ENCODE results near the gene SETD4.

SETD4 gene

GRCh38 chr21:36045993-36046392, 14.3 kb downstream of the SETD4 start:
- peak; percentile 44 for DNase-seq (ENCODE audit: low read depth)

DNA sequence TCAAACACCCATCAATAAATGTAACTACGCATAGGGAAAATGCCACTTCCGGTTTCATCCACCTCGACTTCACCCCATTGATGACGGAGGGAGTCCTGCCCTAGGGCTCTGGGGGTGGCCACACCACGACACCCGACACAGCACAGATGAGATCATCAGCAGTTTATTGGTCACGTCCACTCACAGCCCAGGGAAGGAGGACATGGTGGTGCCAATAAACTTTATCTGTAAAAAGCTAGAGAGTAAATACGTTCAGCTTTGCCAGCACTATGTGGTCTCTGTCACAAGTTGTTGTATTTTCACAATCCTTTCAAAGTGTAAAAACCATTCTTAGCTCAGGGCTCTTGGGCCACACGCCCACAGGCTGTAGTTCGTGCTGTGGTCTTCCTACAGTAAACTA, 16.3 kb downstream of the SETD4 start:
- no peak for DNase-seq (ENCODE audit: low read depth)

- no peak for DNase-seq (ENCODE audit: low read depth)
Observed at GRCh38 chr21:36041910-36042309, 18.4 kb downstream of the SETD4 start.

- DNase-seq (ENCODE audit: low read depth): no peak
Observed at GRCh38 chr21:36040389-36040788, 19.9 kb downstream of the SETD4 start.

GRCh38 chr21:36039861-36040260, 20.5 kb downstream of the SETD4 start:
- no peak for DNase-seq (ENCODE audit: low read depth)

GRCh38 chr21:36038701-36039497, 21.4 kb downstream of the SETD4 start:
- DNase-seq (ENCODE audit: low read depth): no peak

DNA sequence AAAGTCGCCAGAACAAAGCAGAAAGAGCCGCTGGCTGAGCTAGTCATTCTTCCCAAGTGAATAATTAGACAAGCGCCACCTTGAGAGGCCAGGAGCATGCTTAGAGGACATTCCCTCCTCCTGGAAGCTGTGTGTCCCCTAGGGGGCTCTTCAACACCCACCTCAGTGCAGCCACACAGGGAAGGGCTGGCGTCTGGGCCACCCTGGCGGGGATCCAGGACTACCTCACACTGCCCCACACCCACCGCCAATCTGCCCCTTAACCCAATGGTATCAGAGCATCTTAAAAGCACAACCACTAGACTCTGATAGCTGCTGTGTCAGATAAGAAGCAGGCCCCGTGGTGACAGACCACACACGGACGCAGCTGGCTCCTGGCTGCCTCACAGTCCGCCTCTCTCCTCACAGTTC, 24.9 kb downstream of the SETD4 start:
- DNase-seq (ENCODE audit: low read depth): no peak

DNA sequence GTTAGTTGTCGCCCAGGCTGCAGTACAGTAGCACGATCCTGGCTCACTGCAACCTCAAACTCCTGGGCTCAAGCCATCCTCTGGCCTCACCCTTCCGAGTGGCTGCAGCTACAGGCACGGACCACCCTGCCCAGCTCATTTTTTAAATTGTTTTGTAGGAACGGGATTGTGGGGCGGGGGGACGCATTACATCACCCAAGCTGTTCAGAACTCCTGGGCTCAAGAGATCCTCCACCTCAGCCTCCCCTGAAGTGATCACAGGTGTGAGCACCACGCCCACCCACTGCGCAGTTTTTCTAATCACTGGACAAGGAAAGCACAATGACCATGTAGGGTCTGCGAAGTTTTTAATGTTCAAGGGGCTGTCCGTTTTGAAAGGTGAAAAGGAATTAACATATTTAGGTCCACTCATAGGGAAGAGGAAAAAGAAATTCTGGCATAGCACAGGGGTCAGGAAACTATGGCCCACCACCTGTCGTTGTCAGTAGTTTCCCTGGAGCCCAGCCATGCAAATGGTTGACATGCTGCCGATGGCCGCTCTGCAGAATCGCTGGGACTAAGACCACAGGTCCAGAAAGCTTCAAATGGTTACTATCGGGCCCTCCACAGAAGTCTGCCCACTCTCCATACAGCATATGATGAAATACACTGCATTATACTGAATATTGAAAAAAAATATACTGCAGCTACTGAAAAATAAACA, 26.0 kb downstream of the SETD4 start:
- no peak for DNase-seq (ENCODE audit: low read depth)

DNA sequence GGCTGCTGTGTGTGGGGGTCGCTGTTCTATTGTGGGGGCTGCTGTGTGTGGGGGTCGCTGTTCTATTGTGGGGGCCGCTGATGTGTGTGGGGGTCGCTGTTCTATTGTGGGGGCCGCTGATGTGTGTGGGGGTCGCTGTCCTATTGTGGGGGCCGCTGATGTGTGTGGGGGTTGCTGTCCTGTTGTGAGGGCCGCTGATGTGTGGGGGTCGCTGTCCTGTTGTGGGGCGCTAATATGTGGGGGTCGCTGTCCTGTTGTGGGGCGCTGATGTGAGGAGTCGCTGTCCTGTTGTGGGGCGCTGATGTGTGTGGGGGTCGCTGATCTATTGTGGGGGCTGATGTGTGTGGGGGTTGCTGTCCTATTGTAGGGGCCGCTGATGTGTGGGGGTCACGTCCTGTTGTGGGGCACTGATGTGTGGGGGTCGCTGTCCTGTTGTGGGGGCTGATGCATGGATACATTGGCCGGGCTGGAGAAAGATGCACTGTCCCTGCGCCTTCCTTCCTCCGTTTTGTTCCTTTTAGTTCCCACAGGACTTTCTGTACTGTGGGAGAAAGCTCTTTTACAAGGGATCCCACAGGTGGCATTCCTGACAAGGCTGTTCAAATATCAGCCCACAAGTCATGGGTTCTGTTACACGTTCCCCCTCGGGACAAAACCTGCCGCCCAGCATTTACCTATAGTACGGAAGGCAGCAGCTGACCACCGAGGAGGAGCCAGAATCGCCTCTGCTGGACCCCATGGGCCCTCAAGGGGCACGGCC, 27.5 kb downstream of the SETD4 start:
- no peak for DNase-seq (ENCODE audit: low read depth)

DNA sequence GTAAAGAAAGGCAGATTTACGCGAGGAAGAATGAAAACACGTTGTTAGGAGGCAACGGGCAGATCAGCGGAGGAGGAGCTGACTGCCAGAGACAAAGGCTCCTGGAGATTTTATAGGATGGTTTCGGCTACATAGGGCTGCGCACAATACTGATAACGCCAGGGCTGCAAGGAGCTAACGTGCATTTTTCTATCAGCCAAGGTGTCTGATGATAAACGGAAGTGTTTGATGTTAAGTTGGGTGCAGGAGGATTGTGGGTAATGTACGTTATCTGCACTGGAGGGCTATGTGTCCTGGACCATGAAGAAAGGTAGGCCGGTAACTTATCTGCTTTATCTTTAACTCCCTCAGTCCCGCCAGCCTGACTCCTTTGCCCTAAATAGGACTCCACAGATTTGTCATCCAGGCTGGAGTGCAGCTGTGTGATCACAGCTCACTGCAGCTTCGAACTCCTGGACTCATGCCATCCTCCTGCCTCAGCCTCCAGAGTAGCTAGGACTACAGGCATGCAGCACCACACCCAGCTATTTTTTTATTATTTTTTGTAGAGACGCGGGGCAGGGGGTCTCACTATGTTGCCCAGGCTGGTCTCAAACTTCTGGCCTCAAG, 29.6 kb downstream of the SETD4 start:
- DNase-seq (ENCODE audit: low read depth): peak; percentile 6

GRCh38 chr21:36029309-36029708, 31.0 kb downstream of the SETD4 start:
- DNase-seq (ENCODE audit: low read depth): no peak

GRCh38 chr21:36028127-36029069, 31.9 kb downstream of the SETD4 start:
- peak; percentile 62 for DNase-seq (ENCODE audit: low read depth)

DNA sequence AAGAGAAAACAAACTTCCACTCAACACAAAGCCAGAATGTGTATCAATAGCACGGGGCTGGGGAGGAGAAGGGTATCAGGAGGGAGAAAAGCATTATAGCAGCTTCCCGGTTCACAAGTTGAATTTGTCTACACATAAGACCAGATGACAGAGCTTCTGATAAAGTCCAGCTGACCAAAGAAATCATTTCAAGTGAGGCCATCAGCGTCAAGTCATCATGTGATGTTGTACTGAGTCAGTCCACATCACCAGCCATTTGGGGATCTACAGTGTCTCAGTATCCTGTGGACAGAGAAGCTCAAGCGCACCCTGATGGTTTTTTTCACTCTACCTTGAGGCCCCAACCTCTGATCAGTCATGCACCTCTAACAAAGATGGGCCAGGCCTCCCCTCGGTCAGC, 33.0 kb downstream of the SETD4 start:
- peak; percentile 7 for DNase-seq (ENCODE audit: low read depth)

DNA sequence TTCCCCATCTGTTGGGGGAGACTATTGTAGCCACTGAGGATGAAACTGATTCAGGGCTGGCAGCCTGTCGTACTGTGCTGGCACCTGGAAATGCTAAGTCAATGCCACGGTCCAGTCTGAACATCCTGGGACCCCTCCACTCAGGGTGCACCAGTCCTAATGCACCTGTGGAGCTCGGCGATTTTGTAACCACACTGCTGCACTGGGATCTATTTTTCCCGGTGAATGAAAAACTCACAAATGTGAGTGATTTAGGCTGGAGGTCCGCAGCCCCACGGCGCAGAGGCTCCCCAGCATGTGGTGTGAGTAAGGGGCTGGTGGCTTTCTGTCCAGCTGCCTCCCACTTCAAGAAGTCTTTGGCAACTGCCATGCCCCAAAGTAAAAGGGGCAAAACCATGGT, 35.5 kb downstream of the SETD4 start:
- DNase-seq (ENCODE audit: low read depth): no peak

GRCh38 chr21:36023092-36023480, 37.2 kb downstream of the SETD4 start:
- DNase-seq (ENCODE audit: low read depth): no peak

DNA sequence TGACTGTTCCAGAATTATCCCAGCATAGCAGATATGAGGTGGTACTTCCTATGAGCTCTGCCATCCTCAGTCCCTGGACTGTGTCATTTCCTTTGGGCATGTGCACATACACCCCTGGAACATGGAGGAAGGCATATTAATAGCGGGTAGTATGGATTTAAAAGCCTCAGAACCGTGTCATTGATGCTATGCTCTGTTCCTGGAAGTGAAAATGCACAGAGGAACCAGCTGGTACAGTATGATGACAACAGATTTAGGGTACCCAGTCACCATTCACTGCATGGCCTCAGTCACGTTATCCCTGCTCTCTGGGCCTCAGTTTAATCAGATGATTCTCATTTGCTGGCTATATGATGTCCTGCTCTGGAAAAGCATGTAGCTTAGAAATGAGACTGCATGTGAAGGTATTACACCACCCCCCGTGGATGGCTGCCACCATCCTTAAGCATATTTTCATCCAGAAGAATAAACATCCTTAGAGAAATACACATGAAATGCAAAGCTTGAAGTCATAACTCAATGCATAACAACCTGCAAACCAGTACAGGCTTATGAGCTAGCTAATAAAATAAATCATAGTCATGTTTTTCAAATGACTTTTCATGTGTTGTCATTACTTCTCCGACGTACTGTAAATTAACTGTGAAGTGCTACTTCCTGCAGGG, 37.8 kb downstream of the SETD4 start:
- peak; percentile 16 for DNase-seq (ENCODE audit: low read depth)

DNA sequence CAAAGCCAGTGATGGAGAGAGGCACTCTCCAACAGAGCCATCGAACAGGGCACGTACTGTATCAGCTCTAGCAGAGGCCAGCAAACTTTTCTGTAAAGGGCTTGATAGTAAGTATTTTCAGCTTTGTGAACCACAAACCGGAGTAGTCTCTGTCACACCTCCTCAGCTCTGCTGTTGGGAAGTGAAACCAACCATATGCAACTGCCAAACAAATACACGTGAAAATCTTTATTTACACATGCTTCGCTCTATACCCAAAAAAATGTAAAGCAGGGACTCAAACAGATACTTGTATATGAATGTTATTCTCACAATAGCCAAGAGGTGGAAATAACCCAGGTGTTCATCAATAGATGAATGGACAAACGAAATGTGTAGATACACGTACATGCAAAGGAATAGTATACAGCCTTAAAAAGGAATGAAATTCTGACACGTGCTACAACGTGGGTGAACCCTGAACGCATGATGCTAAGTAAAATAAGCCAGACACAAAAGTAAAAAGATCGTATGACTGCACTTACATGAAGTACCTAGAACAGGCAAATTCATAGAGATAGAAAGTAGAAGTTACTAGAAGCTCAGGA, 39.0 kb downstream of the SETD4 start:
- DNase-seq (ENCODE audit: low read depth): no peak

DNA sequence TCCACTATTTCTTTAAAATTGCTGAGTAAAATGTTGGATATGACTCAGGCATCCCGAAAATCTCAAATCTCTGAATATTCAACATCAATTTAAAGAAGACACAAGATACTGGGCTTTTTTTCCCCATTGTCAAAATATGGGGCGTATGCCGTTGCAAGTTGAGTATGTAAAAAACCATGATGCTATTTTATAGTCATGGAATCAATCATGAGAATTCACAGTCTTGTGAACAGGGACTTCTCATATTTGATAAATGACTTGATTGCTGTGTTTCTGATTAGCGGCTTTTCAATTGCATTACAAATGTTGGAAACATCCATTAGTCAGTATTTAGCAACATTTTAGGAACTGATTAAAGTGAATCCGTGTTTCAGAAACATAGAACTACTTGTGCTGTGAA, 45.3 kb downstream of the SETD4 start:
- DNase-seq (ENCODE audit: low read depth): no peak

DNA sequence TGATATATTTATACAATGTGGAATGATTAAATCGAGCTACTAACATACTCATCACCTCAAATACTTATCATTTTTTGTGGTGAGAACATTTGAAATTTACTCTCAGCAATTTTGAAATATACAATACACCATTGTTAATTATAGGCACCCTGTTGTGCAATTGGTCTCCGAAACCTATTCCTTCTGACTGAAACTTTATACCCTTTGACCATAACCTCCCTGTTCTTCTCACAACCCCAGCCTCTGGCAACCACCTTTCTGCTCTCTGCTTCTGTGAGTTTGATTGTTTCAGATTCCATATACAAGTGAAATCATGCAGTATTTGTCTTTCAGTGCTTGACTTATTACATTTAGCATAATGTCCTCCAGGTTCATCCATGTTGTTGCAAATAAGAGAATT, 49.5 kb downstream of the SETD4 start:
- no peak for DNase-seq (ENCODE audit: low read depth)

DNA sequence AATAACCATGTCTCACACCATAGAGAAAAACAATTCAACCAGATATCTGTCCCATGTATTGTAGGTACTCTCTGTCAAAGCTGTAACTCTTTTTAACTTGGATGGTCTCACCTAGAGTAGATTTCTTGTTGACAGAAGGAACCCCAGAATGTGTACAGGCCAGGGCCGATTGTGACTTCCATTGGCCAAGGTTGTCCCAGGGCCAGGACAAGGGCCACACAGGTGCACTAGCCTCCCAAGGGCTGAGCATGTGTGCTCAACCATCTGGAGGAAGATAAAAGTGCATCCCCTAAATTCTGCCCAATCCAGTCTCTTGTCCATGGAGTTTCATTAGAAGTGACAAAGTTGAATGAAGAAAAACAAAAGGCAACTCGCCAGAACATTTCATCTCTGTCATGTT, 51.8 kb downstream of the SETD4 start:
- DNase-seq (ENCODE audit: low read depth): no peak
